Measurements from ENCODE around the gene ZNF337. TPM values are rescaled to one million over a fixed set of nuclear protein-coding genes. Genes with fewer than 3 reads are reported as not detected.
"Not testable (repeated sequence)": the region's sequence is repeated elsewhere in the genome, so short reads cannot be mapped to it uniquely, and the experiment has no call there.

ZNF337 gene
- 10 to 100 TPM; 44.7 to 54.4 (median 51.7) TPM for polyA plus RNA-seq (ENCODE audit: insufficient read depth in 1 of 5, insufficient read length in 5 of 5, low replicate concordance in 1 of 5)
- long read RNA-seq, donor 1, transcript ZNF337-202 (4 exons, 3,613 nt): major isoform, 7 of 13 reads
- long read RNA-seq, donor 1, transcript ZNF337-201 (5 exons, 3,205 nt): minor isoform, 6 of 13 reads
- long read RNA-seq, donor 1, partial matches to known transcripts: 0 of 13 reads
- long read RNA-seq, donor 1, other reads (novel, unspliced or antisense): 0 of 13 reads
- long read RNA-seq, donor 2, partial matches to known transcripts: 0 of 4 reads
- long read RNA-seq, donor 2, other reads (novel, unspliced or antisense): 0 of 4 reads
- long read RNA-seq, donor 3, partial matches to known transcripts: 10 of 17 reads
- long read RNA-seq, donor 3, other reads (novel, unspliced or antisense): 0 of 17 reads
- long read RNA-seq, donor 4, partial matches to known transcripts: 0 of 6 reads
- long read RNA-seq, donor 4, other reads (novel, unspliced or antisense): 0 of 6 reads
- long read RNA-seq, donor 5, transcript ZNF337-201 (5 exons, 3,205 nt): major isoform, 5 of 6 reads
- long read RNA-seq, donor 5, partial matches to known transcripts: 0 of 6 reads
- long read RNA-seq, donor 5, other reads (novel, unspliced or antisense): 0 of 6 reads
- long read RNA-seq, donor 6, transcript ZNF337-201 (5 exons, 3,205 nt): minor isoform, 6 of 15 reads
- long read RNA-seq, donor 6, transcript ZNF337-202 (4 exons, 3,613 nt): major isoform, 9 of 15 reads
- long read RNA-seq, donor 6, partial matches to known transcripts: 0 of 15 reads
- long read RNA-seq, donor 6, other reads (novel, unspliced or antisense): 0 of 15 reads
- long read RNA-seq, donor 7, transcript ZNF337-202 (4 exons, 3,613 nt): major isoform, 8 of 10 reads
- long read RNA-seq, donor 7, partial matches to known transcripts: 0 of 10 reads
- long read RNA-seq, donor 7, other reads (novel, unspliced or antisense): 0 of 10 reads
- long read RNA-seq, donor 8, partial matches to known transcripts: 0 of 2 reads
- long read RNA-seq, donor 8, other reads (novel, unspliced or antisense): 0 of 2 reads

DNA sequence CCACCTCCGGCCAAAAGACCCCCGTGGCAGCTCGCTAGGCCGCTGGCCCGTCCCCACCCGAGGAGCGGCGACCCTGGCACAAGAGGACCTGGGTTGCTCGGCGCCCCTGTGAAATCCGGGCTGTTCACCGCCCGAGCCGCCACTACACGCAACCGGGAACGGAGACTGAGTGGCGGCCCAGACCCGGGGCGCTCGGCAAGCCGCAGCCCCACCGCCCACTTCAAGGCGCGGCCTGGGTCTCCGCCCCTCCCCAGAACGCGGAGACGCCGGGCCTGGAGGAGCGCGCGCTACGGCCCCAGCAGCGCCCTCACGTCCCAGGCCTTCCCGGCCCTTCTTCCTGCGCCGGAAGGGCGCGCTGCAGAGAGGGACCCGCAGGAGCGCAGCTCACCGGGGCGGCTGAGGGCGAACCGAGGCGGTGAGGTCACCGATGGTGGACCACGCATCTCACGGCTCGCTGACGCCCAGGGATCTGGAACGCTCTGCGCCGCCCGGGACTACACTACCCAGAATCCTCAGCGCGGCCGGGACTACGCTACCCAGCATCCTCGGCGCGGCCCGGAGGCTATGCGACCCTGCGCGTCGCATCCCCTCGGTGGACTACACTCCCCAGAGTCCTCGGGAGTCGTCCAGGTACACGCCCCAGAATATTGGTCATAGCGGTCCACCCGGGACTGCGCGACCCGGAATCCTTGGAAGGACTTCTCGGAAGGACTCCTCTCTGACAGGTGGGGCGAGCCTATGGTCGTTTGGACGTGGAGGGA, at the start of gene ZNF337:
TSS of gene ZNF337 (minus strand) at position 483 of the 761 bp plus-strand sequence. CDS start 10,436 bp downstream, outside the sequence.
- peak; percentile 95 to 97 for DNase-seq

DNA sequence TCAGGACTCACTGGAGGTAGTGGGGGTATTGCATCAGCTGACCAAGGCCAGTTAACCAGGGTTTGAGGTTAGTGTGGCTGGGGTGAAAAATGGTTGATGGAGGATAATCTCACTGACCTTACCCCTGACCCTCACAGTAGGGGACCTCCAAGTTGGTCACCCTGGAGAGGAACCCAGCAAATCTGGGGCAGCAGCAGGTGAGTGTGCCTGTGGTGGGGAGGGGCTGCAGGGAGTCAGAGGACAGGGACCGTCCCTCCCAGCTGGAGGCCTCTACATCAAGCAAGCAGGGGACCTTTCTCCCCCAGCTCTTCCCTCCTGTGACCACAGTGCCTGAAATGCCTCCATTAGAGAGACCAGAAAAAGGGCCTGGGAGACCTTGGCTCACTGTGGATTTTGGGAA, 49.1 kb upstream of the ZNF337 start:
- DNase-seq: no peak

DNA sequence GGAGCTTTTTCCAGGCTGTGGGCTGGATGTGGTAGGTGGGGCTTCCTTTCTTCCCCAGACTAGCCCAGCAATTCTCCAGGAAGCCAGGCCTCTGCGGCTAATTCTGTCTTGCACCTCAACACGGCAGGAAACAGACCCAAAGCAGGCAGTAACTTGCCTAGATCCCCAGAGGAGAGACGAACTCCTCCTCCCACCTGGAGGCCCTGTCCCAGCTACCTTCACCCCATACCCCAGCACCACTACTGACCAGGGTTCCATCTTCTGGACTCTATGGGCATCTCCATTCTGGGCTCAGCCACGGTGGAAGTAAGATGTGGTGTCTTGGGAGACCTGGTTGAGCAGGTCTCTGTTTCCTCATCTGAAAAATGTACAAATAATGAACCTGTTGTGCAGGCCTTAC, 48.4 kb upstream of the ZNF337 start:
- no peak for DNase-seq

DNA sequence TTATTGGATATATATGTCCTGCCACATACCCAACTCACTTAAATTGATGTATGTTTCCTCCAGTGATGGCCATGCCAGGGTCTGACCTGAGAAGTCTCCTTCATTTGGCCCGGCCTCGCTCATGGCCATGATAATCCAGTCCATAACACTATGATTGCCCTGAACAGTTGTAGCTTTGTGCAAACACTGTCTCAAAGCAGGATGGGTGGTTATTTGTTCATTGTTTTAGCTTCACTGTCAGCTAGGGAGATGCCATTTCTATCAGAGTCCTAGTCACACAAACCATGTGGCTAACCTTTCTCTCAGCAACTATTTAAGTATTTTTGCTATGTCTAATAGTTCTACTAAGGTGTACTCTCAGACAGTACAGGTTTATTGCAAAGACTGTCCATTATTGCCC, 47.6 kb upstream of the ZNF337 start:
- DNase-seq: no peak

DNA sequence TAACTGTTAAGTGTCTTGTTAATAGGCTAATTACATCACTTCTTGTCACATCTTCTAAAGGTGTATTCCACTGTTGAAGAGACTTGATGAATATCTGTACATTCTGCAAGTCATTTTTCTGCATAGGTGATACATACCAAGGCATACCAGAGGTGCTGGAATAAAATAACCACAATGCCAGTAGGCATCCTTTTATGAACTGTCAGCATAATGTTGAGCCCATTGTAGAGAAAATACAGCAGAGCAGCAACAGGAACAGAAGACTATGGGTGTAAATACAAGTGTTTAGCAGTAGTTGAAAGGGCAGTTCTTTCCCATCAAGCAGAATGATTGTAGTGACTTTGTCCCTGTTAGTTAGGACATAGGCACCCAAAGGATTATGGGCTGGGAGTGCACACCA, 44.4 kb upstream of the ZNF337 start:
- no peak for DNase-seq

DNA sequence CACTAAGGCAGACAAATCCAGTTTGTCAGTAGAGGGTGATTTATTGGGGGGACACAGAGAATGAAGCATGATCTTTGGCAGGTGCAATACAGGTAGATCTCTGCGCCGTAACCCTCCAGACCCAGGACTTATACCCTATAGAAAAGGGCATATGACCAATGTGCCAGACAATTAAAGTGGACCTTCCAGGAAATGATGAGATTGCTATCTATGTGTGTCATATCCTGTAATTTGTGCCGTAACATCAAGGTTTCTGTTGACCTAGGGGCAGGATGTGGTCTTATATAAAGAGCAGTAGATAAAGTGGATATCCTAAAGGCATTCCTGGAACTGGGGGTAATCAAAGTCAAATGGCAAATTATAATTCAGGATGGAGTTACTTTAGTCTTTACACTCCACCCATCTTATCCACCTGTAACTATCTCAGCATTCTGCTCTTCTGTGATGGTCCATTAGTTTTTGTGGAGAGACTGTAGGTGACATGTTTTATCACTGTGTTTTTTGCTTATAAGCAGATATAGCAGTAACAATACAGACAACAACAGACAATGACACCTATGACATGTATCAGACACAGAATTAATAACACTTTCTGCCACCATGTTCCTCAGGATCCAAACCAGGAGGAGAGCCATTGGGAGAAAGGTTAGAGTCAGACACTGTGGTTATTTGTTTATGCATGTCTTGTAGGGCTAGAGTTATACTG, 43.1 kb upstream of the ZNF337 start:
- DNase-seq: no peak

DNA sequence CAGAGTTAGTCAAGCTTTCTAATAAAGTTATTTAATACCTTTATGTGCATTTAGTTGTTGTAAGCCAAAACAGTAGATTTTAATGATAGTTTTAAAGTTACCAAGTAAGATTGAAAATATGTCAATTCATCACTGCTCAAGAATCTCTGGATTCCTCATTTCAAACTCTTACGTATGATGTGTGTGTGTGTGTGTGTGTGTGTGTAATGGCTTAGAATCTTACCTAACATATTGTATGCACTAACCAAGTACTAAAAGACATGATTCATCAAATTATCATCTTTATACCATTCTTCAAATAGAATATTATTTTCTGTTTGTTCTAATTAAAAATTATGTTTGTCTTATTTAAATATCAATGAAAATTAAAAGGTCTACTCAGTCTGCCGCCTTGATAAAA, 41.5 kb upstream of the ZNF337 start:
- no peak for DNase-seq

DNA sequence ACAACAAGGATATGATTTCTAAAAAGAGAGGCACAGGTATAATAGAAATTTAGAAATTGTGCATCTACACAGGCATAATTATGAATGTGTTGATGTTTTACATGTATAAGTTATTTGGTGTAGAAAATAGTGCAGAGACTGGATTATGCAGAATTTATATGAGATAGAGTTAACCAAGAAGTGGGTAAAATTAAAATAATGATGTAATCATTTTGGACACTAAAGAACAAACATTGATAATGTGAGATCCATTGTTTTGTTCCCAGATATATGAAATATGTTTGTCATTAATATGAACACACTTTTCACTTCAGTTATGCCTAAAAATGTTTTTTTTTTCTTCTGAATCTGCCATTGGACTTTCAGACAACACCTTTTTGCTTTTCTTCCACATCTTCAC, 37.2 kb upstream of the ZNF337 start:
- no peak for DNase-seq

DNA sequence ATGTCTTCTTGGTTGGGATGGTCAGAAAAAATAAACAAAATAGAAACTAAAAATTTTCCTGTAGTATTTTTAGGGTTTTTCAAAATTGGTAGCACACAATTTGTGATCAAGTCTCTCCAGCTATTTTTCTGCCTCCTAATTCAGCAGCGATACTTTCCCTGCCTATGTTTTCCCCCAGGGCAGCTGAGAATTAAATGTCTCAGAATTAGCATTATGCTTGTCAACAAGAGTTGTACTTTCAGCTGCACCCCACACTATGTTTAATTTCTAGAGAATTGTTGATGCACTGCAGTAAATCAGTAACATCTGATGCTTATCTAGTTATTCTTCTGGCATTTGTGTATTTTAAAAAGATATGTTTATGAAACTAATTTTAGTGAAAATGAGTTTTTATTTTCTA, 34.2 kb upstream of the ZNF337 start:
- DNase-seq: no peak

DNA sequence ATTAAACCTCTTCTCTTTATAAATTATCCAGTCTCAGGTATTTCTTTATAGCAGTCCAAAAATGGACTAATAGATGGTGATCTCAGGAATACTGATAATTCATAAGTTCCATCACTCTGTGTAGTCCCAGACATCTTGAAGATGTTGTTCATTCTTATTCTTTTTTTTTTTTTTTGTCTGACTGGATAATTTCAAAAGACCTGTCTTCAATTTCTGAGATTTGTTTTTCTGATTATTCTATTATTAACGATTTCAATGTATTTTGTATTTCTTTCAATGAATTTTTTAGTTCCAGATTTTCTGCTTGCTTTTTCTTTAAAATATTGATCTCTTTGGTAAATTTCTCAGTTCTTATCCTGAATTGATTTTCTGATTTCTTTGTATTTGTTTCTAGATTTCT, 29.7 kb upstream of the ZNF337 start:
- no peak for DNase-seq

DNA sequence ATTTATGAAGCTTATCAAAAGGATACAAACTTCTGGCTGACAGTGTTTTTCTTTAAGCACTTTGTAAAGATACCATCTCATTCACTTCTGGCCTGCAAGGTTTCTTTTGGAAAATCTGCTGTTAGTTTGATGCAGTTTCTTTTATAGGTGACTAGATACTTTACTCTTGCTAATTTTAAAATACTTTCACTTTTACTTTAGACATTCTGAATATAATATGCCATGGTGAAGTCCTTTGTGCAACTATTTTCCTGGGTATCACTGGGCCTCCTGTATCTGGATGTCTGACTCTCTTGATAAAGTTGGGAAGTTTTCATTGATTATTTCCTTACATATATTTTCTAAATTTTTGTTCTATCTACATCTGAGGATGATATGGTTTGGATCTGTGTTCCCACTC, 29.0 kb upstream of the ZNF337 start:
- no peak for DNase-seq

DNA sequence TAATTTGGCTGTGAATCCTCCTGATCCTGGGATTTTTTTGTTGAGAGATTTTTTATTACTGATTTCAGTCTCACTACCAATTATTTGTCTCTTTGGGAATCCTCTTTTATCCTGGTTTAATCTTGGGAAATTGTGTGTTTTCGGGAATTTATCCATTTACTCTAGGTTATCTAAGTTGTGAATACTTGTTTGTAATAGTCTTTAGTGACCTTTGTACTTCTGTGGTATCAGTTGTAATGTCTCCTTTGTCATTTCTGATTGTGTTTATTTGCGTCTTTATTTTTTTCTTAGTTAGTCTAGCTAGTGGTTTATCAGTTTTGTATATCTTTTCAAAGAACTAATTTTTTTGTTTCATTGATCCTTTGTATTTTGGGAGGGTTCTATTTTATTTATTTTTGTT, 27.3 kb upstream of the ZNF337 start:
- no peak for DNase-seq

DNA sequence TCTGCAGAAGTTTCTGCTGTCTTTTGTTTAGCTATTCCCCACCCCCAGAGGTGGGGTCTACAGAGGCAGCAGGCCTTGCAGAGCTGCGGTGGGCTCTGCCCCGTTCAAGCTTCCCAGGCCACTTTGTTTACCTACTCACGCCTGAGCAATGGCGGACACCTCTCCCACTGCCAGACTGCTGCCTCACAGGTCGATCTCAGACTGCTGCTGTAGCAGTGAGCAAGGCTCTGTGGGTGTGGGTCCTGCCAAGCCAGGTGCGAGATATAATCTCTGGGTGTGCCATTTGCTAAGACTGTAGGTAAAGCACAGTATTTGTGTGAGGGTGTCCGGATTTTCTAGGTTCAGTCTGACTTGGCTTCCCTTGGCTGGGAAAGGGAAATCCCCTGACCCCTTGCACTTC, 23.6 kb upstream of the ZNF337 start:
- no peak for DNase-seq

DNA sequence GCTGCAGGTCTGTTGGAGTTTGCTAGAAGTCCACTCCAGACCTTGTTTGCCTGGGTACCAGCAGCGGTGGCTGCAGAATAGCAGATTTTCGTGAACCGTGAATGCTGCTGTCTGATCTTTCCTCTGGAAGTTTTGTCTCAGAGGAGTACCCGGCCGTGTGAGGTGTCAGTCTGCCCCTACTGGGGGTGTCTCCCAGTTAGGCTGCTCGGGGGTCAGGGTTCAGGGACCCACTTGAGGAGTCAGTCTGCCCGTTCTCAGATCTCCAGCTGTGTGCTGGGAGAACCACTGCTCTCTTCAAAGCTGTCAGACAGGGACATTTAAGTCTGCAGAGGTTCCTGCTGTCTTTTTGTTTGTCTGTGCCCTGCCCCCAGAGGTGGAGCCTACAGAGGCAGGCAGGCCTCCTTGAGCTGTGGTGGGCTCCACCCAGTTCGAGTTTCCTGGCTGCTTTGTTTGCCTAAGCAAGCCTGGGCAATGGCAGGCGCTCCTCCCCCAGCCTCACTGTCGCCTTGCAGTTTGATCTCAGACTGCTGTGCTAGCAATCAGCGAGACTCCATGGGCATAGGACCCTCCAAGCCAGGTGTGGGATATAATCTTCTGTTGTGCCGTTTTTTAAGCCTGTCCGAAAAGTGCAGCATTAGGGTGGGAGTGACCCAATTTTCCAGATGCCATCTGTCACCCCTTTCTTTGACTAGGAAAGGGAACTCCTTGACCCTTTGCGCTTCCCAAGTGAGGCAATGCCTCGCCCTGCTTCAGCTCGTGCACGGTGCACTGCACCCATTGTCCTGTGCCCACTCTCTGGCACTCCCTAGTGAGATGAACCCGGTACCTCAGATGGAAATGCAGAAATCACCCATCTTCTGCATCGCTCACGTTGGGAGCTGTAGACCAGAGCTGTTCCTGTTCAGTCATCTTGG, 22.5 kb upstream of the ZNF337 start:
- DNase-seq: not testable (repeated sequence)

DNA sequence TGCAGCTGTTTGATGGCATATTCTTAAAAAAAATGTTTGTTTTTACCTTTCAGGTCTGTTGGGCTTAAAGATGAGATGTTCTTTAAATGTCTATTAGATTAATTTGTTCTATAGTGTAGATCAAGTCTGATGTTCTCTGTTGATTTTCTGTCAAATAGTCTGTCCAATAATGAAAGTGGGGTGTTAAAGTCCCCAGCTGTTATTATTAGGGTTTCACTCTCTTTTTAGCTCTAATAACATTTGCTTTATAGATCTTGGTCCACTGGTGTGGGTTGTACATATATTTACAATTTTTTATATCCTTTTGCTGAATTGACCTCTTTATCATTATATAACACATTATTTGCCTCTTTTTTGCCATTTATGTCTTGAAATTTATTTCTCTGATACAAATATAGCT, 11.0 kb upstream of the ZNF337 start:
- DNase-seq: no peak

DNA sequence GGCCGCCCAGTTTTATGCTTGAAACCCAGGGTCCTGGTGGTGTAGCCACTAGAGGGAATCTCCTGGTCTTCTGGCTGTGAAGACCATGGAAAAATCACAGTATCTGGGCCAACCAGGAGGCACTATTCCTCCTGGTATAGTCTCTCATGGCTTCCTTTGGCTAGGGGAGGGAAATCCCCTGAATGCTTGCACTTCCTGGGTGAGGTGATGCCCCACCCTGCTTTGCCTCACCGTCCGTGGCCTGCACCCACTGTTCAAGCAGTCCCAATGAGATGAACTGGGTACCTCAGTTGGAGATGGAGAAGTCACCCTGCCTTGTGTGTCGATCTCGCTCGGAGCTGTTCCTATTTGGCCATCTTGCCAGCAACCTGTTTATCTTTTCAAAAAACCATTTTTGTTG, 10.1 kb upstream of the ZNF337 start:
- DNase-seq: no peak

DNA sequence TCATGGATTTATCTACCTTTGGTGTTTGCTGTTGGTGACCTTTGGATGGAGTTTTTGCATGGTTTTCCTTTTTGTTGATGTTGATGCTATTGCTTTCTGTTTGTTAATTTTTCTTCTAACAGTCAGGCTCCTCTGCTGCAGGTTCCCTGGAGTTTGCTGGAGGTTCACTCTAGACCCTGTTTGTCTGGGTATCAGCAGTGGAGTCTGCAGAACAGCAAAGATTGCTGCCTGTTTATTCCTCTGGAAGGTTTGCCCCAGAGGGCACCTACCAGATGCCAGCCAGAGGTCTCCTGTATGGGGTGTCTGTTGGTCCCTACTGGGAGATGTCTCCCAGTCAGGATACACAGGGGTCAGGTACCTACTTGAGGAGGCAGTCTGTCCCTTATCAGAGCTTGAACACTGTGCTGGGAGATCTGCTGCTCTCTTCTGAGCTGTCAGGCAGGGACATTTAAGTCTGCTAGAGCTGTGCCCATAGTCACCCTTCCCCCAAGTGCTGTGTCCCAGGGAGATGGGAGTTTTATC, 9.2 kb upstream of the ZNF337 start:
- DNase-seq: no peak

DNA sequence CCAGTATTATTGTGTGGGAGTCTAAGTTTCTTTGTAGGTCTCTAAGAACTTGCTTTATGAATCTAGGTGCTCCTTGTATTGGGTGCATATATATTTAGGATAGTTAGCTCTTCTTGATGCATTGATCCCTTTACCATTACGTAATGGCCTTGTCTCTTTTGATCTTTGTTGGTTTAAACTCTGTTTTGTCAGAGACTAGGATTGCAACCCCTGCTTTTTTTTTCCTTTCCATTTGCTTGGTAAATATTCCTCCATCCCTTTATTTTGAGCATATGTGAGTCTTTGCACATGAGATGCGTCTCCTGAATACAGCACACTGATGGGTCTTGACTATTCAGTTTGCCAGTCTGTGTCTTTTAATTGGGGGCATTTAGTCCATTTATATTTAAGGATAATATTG, 7.7 kb upstream of the ZNF337 start:
- not testable (repeated sequence) for DNase-seq

DNA sequence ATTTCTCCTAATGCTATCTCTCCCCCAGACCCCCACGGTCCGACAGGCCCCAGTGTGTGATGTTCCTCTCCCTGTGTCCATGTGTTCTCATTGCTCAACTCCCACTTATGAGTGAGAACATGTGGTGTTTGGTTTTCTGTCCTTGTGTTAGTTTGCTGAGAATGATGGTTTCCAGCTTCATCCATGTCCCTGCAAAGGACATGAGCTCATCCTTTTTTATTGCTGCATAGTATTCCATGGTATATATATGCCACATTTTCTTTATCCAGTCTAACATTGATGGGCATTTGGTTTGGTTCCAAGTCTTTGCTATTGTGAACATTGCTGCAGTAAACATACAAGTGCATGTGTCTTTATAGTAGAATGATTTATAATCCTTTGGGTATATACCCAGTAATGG, 4.2 kb upstream of the ZNF337 start:
- DNase-seq: not testable (repeated sequence)

DNA sequence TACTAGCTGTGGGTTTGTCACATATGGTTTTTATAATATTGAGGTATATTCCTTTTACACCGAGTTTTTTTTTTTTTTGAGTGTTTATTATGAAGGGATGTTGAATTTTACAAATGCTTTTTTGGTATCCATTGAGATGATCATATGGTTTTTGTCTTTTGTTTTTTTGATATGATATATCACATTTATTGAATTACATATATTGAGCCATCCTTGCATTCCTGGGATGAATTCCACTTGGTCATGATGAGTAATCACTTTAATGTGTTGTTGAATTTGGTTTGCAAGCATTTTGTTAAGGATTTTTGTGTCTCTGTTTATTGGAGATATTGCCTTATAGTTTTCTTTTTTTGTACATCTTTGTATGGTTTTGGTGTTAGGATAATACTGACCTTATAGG, 3.3 kb upstream of the ZNF337 start:
- no peak for DNase-seq
